DMS 273 (cell line): ENCODE measurements around the gene MICAL3.
"Not testable (repeated sequence)": the region's sequence is repeated elsewhere in the genome, so short reads cannot be mapped to it uniquely, and the experiment has no call there.

Experiments
- DNase-seq: peaks from one replicate; lab custom pipeline; 2025; ENCODE audit not compliant: unreplicated experiment; lab: John Stamatoyannopoulos, UW

Gene MICAL3

GRCh38 chr22:18034076-18034475 is 9.7 kb upstream of the MICAL3 start:
- DNase-seq: no peak

DNA sequence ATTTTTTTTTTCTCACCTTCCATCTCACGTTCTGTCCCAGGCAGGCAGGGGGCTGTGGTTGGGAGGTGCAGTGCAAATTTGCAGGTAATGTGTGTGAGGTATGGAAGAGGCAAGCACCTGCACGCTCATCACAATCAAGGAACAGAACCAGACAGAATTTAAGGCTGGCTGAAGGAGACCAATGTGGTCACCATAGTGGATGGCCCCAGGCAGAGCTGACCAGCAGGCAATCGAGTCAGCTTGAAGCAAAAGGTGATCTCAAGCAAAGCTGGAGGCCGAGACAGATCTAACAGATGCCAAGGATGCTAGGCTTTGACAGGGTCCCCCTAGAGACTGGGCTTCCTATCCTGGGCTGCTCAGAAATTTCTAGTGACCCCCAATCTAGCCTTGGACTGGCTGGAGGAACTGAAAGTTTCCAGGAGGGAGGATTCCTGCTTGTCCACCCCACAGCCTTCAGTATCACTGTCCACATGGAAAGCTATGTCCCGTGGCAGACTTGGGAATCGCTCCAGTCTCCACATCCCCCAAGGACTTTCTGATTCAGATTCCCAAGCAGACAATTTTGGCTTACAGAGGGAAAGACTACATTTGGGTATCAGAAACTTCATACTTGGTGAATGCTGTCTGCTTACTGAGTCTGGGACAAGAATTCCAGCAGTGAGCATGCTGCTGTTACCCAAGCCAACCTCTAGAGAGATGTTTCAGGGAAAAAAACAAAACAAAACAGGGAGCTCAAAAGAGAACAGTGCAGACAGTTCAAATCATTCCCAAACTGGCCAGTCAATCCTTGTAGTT is 9.0 kb upstream of the MICAL3 start:
- DNase-seq: no peak

- DNase-seq: peak; percentile 77
Measured at GRCh38 chr22:18032455-18033101, 8.2 kb upstream of the MICAL3 start.

DNA sequence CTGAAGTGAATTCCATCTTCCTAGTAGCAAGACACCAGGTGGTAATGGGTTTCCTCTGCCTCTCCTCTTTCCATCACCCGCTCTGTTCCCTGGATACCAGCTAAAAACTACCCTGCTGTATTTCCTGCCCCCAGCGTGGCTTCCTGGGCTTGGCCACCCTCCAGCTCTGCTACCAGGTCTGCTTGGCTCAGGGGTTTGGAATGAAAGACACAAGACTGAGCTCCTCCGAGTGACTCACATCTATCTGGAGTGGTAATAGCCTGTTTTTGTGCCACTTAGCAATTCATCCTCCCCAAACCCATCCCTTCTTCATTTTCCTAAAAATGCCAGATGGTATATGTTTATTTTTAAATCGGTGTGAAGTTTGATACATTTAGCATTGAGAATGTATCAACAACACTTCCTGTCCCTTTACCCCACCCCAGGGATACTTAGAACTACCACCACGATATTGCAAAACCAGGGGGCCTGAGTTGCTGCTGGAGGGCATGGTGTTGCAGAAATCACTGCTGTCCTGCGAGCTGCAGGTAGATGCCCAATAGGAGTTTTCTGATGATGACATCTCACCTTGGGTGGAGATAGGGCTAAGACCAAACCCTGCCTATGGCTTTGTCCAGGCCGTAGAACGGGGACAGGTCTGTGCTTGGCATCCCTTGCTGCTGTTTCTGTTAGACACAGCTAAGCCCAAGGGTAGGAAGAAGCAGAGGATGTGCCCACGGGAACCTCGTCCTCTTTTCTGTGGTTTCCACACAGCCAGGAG is 7.5 kb upstream of the MICAL3 start:
- peak; percentile 78 for DNase-seq

DNA sequence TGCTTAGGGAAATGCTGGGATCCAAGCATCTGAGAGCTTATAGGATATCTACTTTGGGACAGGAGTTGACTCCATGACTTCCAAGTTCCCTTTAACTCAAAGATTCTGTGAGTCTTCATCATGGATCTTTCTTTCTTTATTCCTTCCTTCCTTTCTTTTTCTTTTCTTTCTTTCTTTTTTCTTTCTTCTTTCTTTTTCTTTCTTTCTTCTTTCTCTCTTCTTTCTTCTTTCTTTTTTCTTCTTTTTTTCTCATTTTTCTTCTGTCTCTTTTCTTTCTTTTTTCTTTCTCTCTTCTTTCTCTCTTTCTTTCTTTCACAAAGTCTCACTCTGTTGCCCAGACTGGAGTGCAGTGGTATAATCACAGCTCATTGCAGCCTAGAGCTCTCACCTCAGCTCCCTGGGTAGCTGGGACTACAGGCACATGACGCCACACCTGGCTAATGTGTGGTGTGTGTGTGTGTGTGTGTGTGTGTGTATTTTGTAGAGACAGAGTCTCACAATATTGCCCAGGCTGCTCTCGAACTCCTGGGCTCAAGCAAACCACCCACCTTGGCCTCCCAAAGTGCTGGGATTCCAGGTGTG is 5.4 kb upstream of the MICAL3 start:
- no peak for DNase-seq

- DNase-seq: peak; percentile 15
Measured at GRCh38 chr22:18028817-18029527, 4.6 kb upstream of the MICAL3 start.

DNA sequence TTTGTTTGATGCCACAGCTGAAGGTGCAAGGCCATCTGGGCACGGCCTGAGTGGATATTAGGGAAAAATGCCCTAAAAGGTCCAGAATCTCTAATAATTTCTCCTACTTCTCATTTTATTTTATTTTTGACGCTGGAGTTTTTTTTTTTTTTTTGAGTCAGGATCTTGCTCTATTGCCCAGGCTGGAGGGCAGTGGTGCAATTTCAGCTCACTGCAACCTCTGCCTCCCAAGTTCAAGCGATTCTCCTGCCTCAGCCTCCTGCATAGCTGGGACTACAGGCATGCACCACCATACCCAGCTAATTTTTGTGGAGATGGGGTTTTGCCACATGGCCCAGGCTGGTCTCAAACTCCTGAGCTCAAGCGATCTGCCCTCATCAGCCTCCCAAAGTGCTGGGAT is 1.5 kb upstream of the MICAL3 start:
- DNase-seq: not testable (repeated sequence)

DNA sequence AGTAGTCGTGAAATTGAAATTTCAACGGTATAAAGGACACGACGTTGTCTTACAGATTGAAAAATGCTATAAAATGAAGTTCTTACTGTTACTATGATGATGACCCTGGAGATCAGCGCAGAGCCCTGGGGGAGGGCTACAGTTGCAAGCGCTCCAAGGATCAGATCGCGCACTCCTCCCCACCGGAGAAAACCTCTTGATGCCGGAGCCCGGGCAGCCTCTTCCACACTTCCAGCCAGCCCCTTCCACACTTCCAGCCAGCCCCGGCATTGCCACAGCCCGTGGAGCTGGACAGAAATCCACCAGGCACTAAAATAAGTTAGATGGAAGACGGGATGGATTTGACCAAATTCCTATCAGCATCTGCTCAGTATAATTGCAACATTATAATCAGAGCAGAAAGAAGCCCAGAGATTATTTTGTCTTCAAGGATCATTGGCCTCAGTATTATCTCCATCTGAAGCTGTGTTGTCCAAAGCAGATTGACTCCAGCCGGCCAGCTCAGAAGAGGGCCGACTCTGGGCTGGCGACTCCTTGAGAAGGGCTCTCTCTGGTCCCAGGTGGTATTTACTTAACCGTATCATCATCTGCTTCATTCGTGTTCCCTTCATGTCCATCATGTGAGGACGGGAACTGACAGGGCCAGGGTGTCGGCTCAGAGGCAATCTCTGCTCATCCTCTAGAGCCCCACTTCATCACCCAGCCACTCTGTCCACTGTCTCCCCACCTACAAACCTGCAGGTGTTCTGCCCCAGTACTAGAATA is 777 bp upstream of the MICAL3 start:
- no peak for DNase-seq

DNA sequence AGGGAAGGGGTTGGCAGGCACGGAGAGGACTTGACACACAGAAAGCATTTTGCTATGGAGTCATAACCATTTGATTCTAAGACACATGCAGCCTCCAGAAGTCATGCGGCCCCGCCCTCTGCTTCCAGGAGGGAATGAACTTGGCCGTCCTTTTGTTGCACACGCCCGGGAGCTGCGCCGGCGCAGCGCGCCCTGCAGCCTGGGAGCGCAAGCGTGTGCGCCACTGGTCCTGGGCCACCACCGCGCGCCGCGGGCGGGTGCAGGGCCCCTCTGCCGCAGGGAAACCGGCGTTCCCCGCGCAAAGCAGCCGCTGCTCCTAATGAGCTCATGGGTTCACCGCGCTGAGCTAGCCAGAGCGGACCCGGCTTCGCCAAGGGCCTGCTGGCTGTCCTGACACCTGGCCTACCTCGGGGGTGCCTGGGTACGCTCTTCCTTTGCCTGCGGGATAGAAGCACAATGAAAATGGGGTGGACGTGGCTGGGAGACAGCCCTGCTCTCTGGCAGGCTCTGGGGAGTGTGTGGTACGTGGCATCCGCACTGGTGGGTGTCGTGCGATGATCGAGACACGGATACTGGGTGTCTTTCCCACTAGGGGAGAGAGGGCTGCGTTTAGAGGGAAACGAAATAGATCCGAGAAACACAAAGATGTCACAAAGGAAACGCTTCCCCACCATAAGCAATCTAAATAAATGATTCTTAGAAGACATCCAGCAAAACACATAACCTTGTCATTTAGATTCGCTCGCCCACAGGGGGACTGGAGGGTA is 669 bp downstream of the MICAL3 start:
- peak; percentile 87 for DNase-seq

DNA sequence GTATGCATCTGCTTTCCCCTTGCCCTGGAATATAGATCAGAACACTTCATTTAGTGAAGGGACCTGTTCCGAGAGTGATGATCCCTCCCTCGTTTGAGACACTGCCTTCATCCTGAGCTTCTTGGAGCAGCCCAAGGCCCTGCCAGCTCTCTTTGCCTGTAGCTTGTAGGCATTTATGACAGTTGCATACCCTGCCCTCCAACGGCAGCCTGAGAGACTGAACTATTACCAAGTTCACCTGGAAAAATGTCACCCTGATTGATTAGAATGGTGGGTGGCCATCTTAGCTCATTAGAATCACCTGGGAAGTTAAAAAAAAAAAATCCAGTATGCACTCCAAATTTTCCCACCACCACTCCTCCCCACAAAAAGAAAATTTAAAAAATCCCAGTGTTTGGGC is 1.5 kb downstream of the MICAL3 start:
- DNase-seq: no peak

DNA sequence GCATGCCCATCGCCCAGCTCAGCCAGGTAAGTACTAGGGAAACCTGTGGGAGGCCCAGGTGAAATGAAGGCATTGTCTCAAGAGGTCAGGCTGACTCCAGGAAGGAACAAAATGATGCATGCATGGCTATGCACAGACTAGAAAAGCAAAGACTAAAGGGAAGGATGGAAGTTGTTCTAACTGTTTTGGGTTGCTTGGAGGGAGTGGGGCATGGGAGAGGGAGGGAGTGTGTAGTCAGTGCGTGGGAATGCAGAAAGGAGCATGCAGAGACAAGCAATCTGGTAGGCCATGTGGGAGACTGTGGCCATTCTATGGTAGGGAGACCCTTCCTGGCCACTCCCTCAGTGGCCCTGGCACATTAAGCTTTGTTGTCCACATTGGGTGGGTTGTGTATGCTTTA is 2.9 kb downstream of the MICAL3 start:
- DNase-seq: no peak

- not testable (repeated sequence) for DNase-seq
Measured at GRCh38 chr22:18020743-18021142, 3.6 kb downstream of the MICAL3 start.

DNA sequence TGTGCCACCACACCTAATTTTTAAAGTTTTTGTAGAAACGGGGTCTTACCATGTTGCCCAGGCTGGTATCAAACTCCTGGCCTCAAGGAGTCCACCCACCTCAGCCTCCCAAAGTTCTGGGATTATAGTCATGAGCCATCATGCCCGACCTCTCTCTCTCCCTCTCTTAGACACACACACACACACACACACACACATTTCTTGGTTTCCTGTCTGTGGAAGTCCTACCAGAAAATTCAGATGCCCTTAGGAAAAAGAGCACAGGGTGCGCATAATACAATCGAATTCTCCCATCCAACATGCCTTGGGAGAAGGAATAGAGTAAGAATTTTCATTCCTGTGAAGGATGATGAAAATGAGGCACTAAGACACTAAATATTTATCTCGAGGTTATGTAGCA is 10.4 kb downstream of the MICAL3 start:
- no peak for DNase-seq

GRCh38 chr22:18013436-18013835 is 10.9 kb downstream of the MICAL3 start:
- no peak for DNase-seq

GRCh38 chr22:18012531-18012930 is 11.8 kb downstream of the MICAL3 start:
- DNase-seq: no peak

- DNase-seq: no peak
Measured at GRCh38 chr22:18010266-18010665, 14.1 kb downstream of the MICAL3 start.

GRCh38 chr22:18008136-18008535 is 16.2 kb downstream of the MICAL3 start:
- DNase-seq: no peak

- DNase-seq: no peak
Measured at GRCh38 chr22:18005201-18005926, 19.0 kb downstream of the MICAL3 start.

DNA sequence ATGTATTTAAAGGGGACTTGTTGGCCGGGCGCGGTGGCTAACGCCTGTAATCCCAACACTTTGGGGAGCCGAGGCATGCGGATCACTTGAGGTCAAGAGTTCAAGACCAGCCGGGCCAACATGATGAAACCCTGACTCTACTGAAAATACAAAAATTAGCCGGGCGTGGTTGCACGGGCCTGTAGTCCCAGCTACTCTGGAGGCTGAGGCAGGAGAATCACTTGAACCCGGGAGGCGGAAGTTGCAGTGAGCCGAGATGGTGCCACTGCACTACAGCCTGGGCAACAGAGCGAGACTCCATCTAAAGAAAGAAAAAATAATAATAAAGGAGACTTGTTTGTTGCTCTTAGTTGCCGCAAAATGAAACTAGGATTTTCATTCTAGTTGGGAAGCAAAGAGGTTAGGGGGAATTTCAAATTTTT is 22.5 kb downstream of the MICAL3 start:
- not testable (repeated sequence) for DNase-seq
